EL (cell line): Measurements from ENCODE around the gene MARF1.
"Not testable (repeated sequence)": the region's sequence is repeated elsewhere in the genome, so short reads cannot be mapped to it uniquely, and the experiment has no call there.

Experiments used
- DNase-seq: peaks from one replicate; pipeline ENCODE4 v3.0.0-alpha.2; 2016

MARF1 gene

DNA sequence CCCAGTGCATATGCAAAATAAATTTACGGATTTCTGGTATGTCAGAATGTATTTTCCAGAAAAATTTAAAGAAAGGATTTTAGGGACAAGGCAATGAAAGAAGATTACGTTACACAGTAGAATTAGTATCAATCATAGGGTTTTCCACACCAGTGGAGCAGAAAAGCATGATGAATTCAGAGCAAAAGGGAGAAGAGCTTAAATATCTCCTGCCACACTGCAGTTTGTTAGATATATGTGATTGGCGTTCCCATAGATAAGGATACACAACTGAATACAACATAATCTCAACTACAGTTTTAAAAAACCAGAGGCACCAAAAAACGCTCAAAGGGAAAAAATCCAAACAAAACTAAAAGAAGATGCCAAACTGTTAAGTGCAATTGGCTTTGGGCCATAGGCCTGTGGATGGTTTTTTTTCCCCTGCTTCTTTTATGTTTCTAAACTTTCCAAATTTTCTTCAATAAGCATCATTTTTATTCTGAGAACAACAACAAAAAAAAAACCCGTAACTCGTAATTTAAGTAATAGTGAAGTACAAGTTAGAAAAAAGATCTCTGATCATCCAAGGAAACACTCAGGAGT, 22.3 kb downstream of the MARF1 start:
- no peak for DNase-seq

DNA sequence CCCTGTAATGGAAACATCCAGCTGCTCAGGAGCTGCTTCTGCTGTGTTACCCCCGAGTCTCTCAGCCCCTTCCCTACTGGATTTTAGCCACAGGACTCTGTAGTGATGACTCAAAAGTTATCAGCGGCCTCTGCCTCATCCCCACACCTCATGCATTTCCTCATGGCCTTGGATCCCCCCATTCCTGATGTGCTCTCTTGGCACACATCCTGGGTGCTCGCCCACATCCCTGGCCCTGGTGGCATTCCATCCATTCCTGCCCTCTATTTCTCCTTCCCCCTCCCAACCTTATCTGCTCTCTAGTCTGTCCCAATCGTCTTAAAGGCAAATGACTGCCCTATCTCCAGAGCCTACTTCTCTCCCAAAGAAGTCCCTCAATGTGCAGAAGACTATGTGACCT, 24.6 kb downstream of the MARF1 start:
- DNase-seq, result peak; percentile 91

DNA sequence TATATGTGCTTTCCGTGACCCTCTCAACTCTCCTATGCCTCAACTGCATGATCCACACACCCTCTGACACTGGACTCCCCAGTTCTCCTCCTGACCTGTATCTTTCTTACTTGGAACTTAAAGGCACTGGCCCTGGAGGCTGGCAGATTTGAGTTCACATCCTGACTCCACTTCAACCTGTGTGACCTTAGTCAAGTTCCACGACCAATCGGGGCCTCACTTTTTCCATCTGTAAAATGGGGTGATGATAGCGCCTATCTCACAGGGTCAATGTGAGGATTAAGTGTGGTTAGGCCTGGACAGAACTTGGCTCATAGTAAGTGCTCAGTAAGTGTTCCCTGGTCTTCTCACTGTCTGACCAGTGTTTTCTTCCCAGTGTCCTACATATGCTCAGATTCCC, 25.1 kb downstream of the MARF1 start:
- DNase-seq, result no peak

DNA sequence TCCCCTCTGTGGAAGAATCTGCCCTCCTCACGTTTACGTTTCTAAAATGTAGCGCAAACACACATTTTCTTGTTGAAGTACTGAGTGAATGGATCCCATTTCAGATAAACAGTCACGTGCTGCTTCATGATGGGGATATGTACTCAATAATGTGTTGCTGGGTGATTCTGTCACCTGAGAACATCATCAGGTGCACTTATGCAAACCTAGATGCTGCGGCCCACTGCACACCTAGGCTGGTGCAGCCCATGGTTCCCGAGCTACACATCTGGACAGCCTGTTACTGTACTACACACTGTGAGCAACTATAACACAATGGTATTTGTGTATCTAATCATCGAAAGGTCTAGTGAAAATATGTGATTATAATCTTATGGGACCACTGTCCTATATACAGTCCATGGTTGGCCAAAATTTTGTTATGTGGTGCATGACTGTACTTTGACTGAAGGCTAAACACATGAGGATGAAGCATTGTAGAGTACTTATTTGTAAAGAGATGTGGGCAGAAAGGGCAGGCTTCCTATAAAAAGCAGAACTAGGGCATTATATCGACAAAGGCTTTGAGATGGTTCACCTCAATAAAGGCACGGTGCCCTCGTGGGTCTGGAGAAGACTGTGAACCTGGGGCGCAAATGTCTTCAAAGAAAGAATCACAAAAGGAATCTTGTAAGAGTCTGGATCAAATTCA, 26.3 kb downstream of the MARF1 start:
- DNase-seq, result no peak

DNA sequence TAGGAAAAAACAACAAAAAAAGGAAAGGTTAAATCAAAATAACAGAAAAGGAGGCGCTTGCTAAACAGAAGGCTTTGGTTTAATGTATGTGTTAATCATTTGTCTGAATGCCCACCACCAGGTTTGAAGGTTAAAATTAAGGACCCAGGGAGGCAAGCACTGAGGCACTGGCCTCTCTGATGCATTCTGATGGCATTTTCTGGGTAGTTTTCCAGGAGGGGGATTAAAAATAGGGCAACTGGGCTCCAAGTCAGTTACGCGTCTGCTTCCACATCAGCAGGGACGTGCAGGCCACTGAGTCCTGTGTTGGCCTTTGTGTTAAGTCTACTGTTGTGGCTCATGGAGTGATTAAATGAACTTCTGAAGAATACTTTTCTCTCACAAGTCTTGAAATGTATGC, 26.9 kb downstream of the MARF1 start:
- no peak for DNase-seq

DNA sequence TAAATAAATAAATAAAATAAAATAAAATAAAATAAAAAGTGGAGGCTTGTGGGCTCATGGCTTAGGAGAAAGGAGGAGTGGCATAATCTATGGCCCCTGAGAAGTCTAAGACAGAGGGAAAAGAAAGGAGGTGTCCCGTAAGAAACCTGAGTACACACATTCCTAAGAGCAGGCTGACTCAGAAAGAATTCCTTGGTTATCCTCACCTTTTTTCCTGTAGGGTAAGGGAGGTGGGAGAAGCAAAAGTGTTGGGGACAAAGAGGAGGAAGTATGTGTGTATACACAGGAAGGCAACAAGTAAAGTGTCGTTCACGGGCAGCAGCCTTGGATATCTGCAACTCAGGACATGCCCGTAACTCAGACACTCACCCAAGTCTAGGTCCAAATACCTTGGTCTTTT, 29.3 kb downstream of the MARF1 start:
- no peak for DNase-seq

DNA sequence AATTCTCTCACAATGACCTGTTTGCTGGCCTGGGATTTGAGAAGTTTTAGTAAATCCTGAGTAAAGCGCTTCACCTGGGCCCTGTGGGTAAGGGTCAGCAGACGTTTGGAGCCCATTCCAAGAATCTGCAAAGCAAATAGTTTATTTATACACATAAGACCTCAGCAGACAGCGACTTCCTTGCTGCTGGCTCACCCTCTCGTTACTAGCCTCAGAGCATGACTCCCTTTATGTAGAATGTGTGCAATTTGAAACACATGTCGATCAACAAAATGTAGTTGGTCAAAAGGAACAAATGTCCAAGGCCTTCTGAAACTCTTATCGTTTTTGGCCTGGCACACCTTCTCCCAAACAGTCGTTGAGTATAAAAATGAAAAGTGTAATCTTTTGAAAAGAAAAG, 31.3 kb downstream of the MARF1 start:
- DNase-seq, result peak; percentile 21

DNA sequence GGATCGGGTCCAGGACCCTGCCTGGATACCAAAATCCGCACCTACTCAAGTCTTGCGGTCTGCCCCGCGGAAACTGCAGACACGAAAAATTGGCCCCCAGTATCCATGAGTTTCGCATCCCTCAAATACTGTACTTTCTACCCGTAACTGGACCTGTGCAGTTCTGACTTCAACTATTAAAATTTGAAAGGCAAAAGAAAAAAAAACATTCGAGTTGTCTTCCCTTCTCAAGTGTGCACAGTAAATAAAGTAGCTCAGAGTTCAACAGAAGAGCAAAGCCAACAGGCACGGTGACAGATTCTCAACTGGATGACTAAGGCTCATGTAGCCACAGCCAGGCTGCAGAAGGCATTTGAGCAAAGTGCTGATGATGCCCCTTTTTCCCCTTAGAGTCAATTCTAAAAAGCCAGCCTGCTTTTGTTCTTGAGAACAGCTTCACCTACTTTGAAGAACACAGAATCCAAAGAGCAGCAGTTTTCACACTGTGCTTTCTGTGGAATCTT, 32.5 kb downstream of the MARF1 start:
- DNase-seq, result peak; percentile 15

DNA sequence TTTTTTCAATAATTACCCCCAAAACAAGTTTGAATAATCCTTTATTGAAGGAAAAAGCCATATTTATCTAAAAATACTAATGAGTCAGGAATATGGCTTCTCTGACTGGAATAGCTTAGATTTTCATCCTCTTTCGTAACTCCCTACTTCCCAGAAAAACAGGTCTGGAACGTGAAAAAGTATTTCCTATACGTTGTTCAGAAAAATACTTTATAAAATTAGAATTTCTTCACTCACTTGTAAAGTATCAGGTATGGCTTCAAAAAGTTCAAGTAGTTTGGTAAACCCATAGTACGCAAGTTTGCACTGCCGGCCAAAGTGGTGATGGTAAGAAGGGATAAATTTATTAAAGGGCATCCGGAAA, 33.7 kb downstream of the MARF1 start:
- no peak for DNase-seq

DNA sequence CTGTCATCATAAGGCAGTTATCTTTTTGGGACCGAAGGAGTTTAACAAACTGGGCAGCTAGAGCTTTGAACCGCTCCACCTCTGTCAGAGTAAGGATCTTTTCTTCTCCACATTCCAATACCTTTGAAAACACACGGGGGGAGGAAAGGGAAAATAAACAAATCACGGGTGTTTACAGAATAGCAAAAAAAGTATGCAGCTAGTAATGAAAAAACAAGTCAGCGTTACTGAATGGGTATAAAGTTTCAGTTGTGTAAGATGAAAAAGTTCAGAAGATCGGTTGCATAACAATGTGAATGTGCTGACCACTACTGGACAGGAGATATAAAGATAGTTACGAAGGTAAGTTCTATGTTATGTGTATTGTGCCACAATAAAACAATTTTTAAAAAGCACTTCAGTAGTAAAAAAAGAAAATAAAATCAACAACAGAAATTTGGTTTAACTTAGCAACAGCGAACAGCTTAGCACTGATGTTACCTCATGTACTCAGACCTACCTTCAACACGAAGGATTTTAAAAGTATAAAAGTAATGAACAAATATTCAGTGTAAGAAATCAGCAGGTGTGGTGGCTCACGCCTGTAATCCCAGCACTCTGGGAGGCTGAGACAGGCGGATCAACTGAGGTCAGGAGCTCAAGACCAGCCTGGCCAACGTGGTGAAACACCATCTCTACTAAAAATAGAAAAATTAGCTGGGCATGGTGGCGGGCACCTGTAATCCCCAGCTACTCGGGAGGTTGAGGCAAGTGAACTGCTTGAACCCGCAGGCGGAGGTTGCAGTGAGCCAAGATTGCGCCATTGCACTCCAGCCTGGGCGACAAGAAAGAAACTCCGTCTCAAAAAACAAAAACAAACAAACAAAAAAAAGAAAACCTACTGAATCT, 34.3 kb downstream of the MARF1 start:
- no peak for DNase-seq

DNA sequence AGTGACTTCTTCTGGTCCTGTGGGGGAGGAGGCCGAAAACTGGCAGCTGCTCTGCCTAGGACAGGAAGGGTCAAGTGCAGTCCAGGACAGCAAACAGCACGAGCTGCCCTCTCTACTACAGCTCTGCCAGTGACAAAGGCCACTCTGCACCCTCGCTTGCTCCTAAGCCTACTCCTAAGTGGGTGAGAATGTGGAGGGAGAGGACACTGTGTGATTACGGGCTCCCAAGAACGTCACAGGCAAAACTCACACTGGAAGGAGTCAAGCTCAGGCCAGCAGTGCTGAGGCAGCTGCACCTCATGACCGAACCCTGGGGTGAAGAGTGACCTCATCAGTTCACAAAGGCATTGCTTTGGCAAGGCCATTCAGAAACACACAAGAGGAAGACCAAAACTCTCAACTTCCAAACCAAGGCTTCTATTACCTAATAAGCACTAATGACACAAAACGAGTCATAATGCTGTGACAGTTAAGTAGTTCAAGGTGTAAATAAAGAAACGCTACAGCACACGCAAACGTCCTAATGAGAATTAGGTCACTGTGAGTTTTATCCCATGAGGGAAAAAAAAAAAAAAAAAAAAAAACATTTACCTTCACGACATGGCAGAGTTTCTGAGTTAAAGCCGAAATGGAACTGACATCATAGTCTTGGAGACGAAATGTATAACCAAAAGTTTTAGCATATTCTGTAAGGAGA, 35.1 kb downstream of the MARF1 start:
- peak; percentile 29 for DNase-seq

DNA sequence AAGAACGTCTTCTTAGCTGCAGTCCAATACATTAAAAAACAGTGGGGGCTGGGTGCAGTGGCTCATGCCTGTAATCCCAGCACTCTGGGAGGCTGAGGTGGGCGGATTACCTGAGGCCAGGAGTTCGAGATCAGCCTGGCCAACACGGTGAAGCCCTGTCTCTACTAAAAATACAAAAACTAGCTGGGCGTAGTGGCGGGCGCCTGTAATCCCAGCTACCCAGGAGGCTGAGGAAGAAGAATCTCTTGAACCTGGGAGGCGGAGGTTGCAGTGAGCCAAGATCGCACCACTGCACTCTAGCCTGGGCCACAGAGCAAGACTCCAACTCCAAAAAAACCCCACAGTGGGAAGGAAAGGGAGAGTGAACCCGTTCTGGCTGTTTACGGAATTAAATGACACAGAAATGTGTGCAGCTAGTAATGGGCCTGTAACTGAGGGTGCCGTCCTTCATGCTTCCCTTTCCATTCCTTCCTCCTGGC, 35.7 kb downstream of the MARF1 start:
- DNase-seq, result not testable (repeated sequence)

DNA sequence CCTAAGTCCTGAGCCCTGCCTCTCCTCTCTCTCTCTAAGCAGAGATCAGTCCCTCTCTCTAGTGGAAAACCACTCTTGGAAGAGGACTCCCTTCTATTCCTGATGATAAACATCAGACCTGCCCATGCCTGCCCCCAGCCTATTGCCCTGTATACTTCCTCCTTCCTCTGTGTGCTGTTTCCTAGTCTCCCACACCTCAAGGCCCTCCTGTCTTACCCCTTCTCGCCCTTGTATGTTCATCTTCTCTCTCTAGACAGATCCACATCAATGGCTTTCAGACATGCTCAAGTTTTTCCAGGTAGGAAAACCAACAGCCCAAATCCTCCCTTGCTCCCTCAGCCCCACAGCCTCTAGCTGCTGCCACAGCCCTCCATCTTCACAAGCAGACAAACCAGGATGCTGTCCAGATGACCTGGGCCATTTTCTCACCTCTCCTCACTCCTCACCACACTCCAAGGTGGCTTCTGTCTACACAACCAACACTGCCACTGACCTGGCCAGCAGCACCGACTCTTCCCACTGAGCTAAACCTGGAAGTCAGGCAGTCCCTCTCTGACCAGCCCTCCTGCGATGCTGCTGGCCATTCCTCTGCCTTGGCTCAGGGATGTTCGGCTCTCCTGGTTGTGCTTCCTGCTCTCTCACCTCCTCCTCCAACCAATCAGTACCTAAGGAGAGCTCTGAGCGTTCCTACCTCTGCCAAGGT, 36.3 kb downstream of the MARF1 start:
- DNase-seq, result no peak

DNA sequence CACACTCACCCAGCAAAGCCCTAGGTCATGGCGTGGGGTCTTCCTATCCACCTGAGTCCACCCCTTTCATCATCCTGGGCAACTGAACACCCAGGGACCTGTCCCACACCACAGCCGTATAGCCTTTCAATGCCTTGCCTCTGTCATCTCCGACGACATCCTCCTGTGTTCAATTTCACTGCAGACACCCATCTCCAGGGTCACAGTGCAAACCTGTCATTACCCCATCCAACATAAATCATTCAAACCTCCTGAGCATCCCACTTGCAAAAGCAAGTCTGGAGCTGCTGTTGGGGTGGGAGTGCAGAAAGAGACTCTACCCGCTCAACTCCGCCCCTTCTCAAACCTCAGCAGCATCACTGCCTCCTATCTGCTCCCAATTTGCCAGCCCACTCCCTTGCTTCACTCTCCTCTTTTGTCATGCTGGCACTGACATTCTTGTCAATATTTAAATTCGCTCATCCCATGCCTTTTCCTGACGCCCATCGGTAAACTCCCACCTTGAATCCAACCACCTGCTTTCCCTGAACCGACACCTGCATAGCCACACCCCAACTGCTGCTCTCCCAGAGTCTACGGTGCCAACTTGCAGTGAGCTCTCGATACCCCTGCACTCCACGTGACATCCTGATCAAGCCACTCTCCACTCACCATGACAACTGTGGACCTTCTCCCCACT, 37.0 kb downstream of the MARF1 start:
- DNase-seq, result no peak

DNA sequence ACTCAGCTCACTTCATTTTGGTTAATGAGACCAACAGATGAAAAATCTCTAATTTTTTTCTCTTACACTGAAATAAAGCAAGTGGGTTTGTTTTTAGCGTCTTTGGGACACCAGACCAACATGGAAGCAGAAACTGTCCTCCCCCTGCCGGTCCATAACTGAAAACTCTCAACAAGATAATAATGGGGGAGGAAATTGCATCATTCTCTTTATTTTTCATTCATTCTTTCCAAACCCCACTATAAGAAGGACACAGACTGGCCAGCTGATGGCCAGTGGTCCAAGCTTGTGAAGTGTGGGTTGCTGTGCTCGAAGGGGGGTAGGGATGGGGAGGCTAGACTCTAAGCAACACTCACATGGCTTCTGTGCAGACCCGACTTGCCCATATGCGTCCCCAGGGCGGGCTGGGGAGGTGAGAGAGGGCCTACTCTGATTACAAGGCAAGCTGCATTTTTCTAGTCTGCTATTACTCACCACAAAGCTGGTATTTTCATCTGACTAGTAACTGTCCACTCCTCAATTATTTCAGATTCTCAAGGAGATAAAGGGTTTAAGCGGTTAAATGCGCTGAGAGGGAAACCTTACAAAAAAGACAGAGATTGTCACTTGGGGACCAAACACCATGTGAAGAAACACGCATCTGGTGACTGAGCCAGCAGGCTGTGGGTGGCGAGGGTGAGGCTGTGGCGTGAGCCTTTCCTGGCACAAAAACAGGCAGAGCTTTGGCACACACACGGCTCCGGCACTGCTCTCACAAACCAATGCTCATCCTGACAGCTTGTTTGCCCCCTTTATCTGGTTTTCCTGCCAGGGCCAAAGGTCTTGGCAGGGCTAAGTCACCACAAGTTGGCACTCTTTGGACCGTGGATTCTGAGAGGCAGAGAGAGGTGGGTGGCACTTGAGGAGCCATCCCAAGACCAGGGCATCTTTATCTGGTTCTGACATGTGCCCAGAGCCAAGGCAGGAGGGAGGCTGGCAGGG, 38.2 kb downstream of the MARF1 start:
- peak; percentile 8 for DNase-seq

DNA sequence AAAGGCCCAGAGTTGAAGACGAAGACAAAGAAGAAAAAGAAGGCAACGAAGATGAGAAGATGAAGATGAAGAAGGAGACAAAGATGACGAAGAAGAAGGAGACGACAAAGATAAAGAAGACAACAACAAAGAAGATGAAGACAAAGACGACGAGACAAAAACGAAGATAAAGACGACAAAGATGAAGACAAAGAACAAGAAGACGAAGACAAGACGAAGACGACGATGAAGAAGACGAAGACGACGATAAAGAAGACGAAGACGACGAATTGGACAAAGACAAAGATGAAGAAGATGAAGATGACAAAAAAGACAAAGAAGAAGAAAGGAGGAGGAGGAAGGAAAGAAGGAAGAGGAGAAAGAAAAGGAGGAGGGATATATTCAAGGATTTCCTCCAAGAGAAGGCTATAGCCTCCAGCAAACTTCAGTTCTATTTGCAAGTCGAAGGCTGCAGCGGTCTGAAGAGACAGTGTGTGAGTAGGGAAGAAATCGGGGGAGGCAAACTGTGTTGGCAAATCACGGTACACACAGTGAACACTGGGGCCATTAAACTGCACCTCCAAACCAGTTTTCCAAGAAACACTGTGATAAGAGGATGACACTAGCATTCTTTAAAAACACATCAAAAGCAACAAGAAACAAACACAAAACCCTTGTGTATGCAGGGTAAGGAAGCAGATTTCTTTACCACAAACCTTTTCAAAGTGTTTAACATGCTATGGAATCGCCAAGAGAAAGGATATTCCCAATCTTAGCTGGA, 40.5 kb downstream of the MARF1 start:
- DNase-seq, result no peak

DNA sequence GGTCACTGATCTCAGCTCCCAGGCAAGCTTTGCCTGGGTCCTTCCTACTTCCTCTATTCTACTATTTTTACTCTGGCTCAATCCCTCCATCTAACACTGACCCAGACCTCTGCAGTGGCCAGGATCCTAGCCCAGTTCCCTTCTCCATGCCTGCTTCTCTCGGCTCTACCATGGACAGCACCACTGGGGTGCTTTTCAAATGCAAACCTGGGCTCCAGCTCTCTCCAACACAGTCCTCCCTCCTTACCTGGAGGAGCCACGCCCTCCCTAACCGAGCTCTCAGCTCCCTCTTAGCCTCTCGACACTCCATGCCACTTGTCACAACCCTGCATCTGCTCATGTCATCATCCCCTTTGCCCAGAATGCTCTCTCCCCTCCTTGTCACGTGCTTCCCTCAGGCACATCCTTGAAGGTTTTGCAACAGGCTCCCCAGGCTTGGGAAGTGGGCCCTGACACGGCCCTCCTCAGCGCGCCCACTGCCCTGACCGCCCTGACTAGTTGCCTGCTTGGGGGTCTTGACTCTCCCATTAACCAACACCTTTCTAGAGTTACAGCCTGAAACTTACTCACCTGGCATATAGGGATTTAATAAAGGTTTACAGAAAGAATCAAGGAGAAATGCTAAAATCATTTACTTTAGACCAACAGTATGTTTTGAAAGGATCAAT, 41.6 kb downstream of the MARF1 start:
- DNase-seq, result no peak

DNA sequence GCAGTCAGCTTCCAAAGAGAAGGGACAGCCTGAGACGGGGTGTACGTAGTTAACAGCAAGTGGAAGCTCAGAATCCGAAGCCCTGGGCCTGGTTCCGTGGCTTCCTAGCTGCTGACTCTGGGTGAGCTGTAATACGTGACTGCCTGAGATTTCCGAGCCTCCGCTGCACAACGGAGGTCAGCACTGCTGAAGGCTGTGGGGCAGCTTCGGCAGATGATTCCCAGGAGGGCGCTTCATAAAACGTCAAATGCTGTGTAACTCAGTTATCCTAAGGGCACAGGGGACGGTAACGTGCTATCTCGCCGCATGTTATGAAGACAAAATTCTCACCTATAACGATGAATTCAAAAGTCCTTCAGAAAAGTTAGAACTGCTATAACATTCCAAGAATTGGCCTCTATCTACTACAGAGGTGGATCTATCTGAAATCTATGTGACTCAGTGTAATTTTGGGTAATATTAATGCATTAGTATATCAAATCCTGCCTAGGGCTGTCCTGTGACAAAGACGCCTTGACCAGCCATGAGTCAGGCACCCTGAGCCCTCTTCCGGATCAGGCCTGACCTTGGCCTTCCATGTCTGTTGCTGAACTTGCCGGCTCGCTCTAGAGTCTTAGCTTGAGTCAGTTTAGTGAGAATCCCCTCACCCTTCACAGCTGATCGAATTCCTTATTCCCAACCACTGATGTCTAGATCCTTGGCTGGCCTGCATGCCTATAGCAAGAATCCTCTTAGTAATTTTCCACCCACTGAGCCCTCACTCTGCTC, 43.5 kb downstream of the MARF1 start:
- peak; percentile 44 for DNase-seq
